ENCODE results near the gene LTBR.
"Not testable (repeated sequence)": the region's sequence is repeated elsewhere in the genome, so short reads cannot be mapped to it uniquely, and the experiment has no call there.

The LTBR gene

DNA sequence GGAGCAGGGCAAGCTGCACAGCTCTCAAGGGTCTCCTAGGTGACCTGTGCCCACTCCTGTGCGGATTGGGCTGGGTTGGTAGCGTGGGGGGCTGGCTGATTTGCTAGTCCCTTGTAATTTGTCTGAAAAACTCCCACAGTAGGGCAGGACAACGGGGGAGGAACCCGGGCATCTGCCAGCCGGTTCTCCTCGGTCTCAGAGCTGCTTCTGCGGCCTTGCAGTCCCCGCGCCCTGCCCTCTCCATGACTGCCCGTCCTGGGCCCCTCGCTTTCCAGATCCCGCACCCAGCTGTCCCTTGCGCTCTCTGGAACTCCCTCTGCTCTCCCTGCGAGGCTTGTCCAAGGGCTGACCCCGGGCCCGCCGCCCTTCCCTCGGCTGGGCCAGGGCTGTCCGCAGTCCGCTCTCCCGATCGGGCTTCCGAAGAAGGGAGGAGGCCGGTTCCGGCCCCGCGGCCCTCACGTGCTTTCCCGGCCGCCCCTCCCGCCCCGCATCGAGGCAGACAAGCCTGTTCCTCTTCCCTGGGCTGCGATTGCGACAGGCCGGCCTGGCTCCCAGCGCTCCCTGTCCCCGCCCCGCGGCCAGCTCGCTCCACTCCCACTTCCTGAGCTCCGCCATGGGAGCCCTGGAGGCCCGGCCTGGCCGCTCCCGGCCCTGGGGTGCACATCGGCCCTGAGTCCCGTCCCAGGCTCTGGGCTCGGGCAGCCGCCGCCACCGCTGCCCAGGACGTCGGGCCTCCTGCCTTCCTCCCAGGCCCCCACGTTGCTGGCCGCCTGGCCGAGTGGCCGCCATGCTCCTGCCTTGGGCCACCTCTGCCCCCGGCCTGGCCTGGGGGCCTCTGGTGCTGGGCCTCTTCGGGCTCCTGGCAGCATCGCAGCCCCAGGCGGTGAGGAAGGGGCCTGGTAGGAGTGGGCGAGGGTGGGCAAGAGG, at the start of gene LTBR:
Gene LTBR, plus strand, starts transcription at position 591 of the 927 bp plus-strand sequence. Its CDS starts 197 bp downstream, at position 788.
- DNase-seq, result peak; percentile 31

DNA sequence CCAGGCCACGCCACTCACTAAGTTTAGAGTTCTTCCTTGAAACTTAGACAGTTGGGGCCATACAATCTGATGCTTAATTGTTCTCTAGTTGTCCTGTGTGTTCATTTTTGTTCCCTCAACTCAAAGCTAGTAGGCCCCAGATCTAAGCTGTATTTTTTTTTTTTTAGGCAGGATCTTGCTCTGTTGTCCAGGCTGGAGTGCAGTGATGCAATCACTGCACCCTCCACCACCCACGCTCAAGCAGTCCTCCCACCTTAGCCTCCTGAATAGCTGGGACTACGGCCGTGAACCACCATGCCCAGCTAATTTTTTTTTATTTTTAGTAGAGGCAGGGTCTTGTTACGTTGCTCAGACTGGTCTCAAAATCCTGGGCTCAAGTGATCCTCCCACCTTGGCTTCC, 49.6 kb upstream of the LTBR start:
- DNase-seq, result no peak

DNA sequence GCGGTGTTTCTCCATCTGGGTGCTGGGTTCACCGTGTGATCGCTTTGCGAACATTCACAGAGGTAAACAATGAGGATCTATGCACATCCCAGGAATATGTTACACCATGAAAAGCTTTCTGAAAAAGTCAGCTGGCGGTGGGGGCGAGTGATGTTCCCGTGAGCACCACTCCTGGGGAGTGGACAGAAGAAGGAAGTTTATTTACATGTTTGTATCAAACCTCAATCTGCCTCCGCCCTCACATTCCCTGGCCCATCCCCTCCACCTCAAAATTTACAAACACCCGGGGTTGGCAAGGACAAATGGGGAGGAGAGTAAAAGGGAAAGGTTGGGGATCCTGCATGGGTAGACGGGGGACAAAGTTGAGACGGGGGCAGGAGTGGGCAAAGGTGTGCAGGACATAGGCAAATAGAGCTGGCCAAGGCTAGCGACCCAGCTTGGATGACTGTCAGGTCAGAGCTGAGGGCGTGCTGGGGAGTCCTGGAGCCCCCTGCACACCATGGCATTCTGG, 49.0 kb upstream of the LTBR start:
- no peak for DNase-seq

DNA sequence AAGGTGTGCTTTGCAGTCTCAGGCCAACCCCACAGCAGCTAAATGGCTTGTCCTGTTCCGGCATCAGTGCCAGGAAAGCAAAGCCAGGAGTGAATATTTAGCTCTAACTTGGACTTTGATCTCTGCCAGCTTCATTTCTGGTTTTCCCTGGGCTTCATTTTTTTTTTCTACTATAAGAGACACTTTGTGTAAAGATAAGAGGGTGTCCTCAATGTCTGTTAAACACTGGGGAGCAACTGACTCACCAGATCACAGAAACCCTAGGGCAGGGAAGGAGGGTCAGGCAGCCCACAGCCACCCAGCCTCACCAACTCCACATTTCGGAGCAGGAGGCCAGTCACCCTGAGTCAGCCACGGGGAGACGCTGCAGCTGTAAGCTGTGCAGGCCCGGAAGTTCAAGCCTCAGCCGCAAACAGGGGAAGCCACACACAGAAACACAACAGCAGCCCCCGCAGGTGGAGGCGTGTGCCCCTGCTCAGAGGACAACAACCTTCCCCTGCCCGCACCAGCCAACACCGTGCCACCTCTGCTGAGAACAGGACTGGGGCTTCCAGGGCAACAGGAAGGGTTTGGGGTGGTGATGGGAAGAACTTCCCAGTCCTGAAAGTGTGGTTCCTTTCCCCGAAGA, 48.4 kb upstream of the LTBR start:
- DNase-seq, result peak; percentile 91

DNA sequence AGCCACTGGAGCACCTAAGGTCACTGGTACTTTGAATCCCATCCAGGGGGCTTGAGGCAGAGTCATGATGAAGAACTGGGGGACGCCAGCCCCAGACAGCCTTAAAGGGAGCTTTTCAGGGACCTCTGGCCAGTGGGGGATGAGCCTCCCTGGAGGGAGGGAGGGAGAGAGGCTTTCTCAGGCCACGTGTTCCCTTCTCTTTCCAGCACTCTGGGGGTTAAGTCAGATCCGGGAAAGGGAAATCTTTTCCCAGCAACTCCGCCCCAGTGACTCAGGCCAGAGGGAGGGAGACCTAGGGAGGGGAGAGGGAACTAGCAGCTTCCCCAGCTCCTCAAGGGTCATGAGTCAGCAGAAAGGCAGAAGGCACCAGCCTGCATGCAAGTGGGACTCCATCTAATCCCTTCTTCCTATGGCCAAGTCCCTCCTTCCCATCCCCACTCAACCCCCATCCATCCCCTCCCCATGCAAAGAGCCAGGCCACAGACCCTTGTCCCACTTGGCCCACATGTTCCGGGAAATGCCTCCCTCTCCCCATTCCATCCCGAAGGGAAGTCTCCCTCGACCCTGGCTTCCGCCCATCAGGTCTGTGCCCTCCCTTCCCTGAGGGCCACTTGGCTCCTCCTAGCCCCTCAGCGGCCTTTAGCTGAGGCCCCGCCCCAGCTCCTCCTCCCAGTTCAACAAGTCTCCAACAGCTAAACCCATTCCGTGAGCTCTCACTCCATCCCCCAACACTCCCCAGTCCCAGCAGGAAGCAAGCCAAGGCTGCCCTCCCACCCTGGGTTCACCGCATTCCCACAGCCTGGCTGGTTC, 47.7 kb upstream of the LTBR start:
- DNase-seq, result peak; percentile 78

DNA sequence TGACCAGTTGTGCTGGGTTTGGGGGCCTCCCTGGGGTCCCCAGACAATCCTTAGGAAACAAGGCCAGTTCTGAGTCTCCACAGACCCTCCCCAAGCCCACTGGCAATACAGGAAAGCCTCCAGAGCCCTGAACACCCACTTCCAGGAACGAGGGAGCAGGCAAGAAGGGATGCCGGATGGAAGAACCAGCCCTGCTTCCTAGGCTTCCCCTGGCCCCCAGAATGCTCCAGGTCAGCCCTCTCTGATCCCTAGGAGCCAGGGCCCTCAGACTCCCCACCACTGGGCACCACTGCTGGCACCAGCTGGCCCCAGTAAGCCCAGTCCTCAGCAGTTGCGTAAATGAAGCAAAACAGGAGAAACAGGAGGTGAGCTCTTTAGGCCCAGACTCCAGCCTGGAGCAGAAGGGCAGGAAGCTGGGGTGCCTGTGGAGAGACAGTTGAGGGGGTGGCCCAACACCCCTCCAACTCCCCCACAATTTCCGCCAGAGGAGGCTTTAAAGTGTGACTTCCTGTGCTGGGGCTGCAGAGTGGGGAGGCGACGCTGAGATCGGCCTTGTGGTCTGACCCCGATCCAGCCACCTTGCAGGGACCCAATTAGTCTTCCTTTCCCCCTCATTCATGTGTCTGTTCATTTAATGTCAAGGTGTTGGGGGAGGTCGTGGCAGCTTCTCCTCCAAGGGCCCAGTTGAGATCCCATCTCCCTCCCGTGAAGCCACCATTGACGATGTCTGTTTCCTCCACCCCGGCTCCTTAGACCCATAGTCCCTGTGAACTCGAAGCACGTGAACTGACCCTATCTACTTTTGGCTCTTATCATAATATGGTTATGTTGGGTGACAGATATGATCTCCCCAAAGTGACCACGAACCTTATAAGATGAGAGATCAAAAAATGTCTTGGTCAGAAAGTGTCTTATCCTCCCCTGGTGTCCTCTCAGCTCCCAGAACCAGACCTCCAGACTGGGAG, 46.8 kb upstream of the LTBR start:
- no peak for DNase-seq

DNA sequence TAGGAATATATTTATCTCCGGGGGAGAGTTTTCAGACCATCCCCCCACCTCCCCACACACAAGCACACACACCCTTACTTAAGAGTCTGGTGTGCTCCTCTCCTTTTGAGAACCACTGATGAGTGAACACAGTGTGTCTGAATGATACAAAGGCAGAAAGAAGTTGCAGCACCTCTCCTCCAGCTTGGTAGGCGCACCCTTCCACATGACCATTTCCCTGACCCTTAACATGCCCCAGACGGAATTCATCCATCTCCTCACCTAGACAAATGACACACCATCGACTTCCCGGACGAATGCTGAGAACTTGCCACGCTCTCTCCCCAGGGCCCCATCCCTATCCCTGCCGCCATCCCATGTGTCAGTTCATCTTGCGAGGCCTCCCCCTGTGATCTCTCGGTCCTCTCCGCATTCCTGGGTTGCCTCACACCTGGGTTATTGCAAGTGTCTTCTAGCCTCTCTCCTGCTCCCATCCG, 46.0 kb upstream of the LTBR start:
- DNase-seq, result no peak

DNA sequence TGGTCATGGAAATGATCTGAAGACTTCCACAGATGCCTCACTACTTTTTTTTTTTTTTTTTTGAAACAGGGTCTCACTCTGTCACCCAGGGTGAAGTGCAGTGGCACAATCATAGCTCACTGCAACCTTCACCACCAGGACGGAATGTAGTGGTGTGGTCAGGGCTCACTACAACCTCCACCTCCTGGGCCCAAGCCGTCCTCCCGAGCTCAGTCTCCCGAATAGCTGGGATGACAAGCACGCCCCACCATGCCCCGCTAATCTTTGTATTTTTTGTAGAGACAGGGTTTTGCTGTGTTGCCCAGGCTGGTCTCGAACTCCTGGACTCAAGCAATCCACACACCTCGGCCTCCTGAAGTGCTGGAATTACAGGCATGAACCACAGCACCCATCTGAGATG, 45.4 kb upstream of the LTBR start:
- DNase-seq, result not testable (repeated sequence)

DNA sequence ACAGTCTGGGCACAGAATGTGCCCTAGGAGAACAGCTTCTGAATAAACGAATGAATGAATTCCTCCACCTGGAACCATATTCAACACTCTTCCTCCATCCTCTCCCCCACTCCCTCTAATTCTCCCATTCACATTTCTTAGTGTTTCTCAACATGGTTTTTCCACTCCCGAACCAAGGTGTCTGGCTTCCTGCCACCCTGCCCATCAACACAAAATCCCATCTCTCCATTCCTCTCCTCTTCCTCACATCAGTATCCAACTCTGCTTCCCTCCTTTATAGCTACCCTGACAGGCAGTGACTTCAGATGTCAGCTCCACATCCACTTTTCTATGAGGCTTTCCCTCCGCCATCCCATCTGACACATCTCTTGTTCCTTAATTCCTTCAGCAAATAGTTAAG, 45.0 kb upstream of the LTBR start:
- no peak for DNase-seq

DNA sequence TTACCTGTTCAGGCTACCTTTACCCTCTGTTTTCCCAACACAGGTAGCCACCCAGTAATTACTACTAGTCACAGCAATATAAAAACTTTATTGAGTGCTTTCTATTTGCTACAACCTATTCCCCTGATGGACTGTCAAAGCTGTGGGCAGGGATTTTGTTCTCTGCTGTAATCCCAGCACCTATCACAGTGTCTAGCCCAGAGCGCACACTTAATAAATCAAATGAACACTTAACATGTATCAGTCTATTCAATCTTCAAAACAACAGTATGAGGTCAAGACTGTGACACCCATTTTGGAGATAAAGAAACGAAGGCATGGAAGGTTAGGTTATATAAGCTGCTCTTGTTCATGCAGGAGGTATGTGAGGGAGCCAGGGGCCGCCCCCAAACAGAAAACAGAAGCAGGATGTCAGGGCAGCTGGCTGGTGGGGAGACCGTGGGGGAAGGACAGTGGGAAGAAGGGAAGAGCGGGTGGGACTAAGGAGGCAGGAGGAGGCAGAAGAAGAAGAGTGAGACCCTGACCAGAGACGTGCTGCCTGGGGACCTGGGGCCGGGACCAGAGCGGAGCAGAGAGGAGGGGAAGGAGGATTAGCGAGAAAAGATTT, 43.8 kb upstream of the LTBR start:
- peak; percentile 34 for DNase-seq

DNA sequence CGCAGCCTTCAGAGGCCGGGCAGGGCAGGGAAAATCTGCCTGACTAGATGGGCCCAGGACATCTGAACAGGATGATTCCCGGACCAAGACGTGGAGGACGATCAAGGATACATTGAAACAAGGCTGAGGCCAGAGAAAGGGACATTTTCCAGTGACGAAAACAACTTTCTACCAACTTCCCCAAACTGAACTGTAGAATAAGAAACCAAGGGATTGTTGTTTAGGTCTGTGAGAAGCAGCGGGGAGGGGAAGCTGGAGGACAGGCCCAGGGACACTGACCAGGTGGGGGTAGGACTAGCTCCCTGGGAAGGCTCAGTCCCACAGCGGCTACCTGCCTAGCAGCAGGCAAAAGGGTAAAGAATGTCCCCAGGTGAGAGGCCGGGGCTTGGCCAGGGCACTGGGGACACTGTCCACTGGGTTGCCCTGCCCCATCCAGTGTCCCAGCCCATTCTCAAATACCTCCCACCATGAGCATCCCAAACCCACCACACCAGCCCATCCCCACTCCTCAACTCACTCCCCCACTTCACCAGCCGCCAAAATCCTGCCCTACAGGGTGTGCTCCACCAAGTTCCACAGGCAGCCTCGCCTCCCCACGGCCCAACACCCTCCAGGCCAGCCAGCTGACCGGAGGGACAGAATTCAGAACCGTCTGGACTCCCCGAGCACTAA, 43.1 kb upstream of the LTBR start:
- DNase-seq, result no peak

DNA sequence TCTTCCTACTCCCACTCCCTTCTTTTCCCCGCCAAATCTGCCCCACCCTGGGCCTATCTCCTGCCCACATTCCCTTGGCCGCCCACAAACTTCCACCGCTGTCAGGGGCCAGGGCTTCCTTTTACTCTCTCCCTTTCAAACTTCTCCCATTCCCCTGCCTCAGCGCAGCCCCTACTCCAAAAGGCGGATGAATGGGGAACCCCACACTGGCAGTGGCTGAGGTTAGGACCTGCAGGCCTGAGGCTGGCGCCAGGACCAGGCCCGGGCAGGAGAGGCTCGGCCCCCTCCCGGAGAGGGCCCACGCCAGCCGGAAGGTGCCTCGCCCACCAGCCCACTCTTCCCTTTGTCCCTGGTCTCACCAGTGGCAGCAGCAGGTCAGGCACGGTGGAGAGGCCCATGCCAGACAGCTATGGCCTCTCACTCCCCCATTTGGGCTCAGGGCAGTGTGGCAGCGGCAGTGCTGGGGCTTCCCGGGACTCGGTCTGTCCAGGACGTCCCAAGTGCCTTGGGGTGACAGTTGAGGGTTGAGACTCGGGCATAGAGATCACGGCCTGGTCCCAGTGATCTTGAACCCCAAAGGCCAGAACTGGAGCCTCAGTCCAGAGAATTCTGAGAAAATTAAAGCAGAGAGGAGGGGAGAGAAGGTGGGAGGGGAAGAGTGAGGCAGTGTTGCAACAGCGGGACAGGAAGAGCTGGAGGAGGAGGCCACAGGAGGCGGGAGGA, 42.4 kb upstream of the LTBR start, which contains the start of gene TNFRSF1A:
Gene TNFRSF1A, minus strand, starts transcription at position 660 of the 723 bp plus-strand sequence. Its CDS starts 262 bp downstream, at position 398.
- DNase-seq, result peak; percentile 62

DNA sequence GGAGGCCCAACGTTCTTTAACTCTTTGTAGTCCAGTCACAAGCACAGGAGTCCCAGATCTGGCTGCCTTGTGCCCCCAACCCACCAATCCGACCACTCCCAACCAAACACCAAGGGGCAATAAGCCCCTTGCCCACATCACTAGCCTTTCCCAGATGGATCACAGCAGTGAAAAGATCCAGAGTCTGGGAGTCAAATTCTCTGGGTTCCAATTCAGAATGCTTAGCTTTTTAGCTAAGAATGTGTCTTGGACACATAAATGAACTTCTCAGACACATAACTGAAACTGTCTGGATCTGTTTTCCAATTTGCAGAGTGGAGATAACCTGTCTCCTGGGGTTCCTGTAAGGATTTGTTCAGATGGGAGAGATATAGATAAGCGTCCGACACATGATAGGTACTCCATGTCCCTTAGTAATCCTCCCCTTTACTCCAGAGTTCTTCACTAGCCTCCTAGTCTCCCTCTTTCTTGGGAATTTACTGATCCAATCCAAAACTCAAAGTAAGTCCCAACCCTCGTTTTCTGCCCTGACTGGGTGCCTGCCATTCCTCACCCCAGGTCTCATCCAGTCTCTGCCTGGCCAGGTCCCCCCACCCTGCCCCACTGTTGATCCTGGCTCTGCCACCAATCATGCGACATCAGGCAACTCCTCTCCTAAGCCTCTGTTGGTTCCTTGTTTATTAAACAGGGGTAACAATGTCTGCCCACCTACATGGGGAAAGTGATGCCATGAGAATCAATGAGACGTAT, 41.6 kb upstream of the LTBR start:
- no peak for DNase-seq

DNA sequence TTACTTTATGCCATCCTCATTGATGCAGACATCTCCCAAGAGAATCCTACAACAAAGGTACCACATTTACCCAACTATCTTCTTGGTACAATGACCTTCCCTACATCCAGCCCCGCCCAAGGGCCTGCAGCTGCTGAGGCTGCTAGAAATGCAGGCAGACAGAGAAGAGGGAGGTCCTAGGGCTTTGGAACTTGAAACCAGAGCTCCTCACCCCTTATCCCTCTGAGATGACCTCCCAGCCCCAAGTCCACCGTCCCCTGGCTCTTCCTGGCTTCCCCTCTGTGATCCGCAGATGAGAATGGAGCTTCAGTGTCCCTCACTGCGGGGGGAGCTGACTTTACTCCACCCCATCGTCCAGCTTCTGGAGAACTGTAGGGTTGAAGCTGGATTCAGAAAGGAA, 40.4 kb upstream of the LTBR start:
- DNase-seq, result no peak

DNA sequence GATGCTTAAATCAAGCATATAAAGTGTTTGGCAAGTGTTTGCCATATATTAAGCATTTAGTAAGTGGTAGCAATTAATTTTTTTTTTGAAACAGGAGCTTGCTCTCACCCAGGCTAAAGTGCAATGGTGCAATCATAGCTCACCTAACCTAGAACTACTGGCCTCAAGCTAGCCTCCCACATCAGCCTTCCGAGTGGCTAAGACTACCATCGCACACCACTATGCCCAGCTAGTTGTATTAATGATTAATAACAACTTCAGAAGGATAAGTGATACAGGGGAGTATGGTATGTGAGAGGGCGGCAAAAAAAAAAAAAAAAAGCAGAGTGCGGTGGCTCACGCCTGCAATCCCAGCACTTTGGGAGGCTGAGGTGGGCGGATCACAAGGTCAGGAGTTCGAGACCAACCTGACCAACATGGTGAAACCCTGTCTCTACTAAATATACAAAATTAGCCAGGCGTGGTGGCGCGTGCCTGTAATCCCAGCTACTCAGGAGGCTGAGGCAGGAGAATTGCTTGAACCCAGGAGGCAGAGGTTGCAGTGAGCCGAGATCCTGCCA, 39.8 kb upstream of the LTBR start:
- not testable (repeated sequence) for DNase-seq

DNA sequence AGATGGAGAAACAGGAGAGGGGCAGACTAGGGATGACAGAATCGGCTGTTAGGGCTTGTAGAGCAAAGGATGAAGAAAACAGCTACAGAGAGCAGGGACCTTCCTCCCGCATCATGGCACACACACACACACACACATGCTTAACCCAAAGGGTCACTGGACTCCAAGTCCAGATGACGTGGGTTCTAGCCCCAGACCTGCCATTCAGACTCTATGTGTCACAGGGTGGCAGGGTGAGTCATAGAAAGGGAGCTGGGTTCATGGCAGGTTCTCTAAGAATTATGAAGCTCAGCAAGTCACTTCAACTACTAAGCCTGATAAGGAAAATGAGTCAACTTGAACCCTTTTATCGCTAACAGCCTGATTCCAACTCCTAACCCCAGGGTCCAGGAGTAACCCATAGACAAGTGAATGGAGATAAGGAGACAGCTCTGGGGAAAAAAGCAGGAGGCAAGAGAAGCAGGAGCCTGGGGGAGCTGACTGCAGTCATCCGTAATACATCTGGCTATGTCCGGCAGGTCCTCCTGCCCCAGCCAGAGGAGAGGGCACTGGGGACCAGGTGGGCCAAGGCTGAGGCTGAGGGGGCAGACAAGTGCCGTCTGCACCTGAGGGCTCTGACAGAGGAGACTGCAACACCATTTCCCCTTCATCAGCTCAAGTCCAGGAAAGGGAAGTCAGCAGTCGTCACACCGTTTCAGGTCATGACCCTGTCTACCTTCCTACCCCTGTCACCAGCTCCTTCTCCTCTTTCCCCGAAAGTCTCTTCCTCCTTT, 38.5 kb upstream of the LTBR start:
- peak; percentile 69 for DNase-seq

DNA sequence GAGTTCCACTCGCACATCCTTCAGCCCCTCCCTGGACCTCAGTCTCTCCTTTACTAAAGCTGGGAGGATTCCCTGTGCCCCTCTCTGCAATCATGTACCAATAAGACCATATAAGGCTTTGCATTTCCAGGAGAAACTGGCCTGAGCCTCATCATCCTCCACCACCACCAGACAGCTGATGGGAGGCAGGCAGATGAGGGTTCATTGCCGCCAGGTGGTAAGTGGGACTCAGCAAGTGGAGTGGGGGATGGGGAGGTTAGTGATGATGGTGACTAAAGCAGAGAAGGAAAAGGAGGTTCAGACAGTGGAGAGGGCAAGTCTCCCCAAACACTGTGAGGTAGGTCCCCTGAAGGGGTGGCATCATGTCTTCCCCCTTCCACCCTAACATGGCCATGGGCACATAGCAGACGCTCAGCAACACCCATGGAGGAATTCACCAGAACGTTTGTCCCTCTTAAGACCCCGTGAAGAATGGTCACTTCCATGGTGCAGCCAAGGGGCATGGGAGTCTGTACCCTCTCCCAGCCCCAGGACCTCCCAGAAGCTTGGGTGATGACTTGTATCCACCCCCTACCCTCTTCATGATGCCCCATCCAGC, 37.6 kb upstream of the LTBR start:
- DNase-seq, result no peak

DNA sequence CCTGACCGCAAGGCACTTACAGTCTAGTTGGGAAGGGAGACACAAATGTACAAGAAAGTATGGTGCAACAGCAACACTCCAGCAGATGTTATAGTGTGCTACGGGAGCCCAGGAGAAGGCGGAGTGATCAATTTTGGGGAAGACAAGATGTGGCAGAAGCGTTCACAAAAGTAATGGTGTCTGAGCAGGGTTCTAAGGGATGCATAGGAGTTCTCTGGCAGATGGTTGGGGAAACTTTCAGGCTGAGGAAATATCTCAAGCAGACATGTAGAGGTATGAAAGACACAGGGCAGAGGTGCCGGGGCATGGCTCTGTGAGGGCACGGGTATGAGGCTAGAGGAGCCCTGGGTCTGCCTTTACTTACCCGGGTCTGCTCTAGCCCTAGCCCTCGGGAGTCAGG, 37.0 kb upstream of the LTBR start:
- no peak for DNase-seq

Measured in activated CD4-positive, alpha-beta T cell treated with anti-CD3 and anti-CD28 coated beads for 48 hours (primary cell).